H7 (cell line): ENCODE measurements around the gene TSPAN4. TPM values are rescaled to one million over a fixed set of nuclear protein-coding genes. Genes with fewer than 3 reads are reported as not detected.

Source experiments
- DNase-seq: peaks from one replicate; pipeline ENCODE4 v3.0.0; 2012
- H3K27me3 ChIP-seq: 2 replicates; pipeline ENCODE4 v1.6.0; 2011; ENCODE audit warnings: mild to moderate bottlenecking, low read length; ENCODE audit not compliant: control insufficient read depth, insufficient read depth
- H3K36me3 ChIP-seq: replicated peaks from 2 replicates; pipeline ENCODE4 v1.5.1; 2011; ENCODE audit warnings: low read length; ENCODE audit not compliant: control insufficient read depth, insufficient read depth
- H3K4me3 ChIP-seq: 2 replicates; pipeline ENCODE4 v1.5.1; 2011; ENCODE audit warnings: low read depth, mild to moderate bottlenecking, control low read depth, low read length, moderate library complexity; ENCODE audit not compliant: insufficient read depth
- total RNA-seq: library from RNA; depleted of rRNA; stranded (reverse); fragments of >200 nt; shearing (Covaris generic); gene quantifications from 2 replicates; pipeline ENCODE4 v1.2.3, GENCODE V29; 2014

The TSPAN4 gene
- total RNA-seq, 1 experiment from 2014 or later = 117 TPM

- Histone ChIP-seq H3K36me3 (peaks cover 10% of the 10 kb centered on the region), H3K27me3 (peaks cover 2% of the 10 kb centered on the region; the same call in 1 of the 2 replicates), H3K4me3 (peak overlapping the region; percentile 70)
- DNase-seq = peak; percentile 97
Observed at GRCh38 chr11:843818-844692, 1.4 kb downstream of the TSPAN4 start.

- peaks cover 2% of the 10 kb centered on the region; the same call in 1 of the 2 replicates for H3K27me3 ChIP-seq
- peak; percentile 97 for DNase-seq
- peak overlapping the region; percentile 70 for H3K4me3 ChIP-seq
Observed at GRCh38 chr11:844693-845644, 2.3 kb downstream of the TSPAN4 start.

GRCh38 chr11:845872-846495, 3.3 kb downstream of the TSPAN4 start:
- Histone ChIP-seq H3K36me3 (no peaks in the 10 kb centered on the region), H3K4me3 (no peak overlapping the region), H3K27me3 (peaks cover 4% of the 10 kb centered on the region)
- no peak for DNase-seq

More at GRCh38 chr11:844693-845644, 2.3 kb downstream of the TSPAN4 start:
- H3K36me3 ChIP-seq = peaks cover 5% of the 10 kb centered on the region

GRCh38 chr11:846496-847098, 3.9 kb downstream of the TSPAN4 start:
- Histone ChIP-seq H3K36me3 (no peaks in the 10 kb centered on the region), H3K27me3 (peaks cover 4% of the 10 kb centered on the region), H3K4me3 (no peak overlapping the region)
- DNase-seq = no peak

- Histone ChIP-seq H3K27me3 (peaks cover 4% of the 10 kb centered on the region), H3K4me3 (no peak overlapping the region), H3K36me3 (no peaks in the 10 kb centered on the region)
- no peak for DNase-seq
Observed at GRCh38 chr11:847876-848275, 5.2 kb downstream of the TSPAN4 start.

- no peaks in the 10 kb centered on the region for H3K36me3 ChIP-seq
- peaks cover 4% of the 10 kb centered on the region for H3K27me3 ChIP-seq
- H3K4me3 ChIP-seq = no peak overlapping the region; the same call in 1 of the 2 replicates
- peak; percentile 94 for DNase-seq
Observed at GRCh38 chr11:848380-848931, 5.8 kb downstream of the TSPAN4 start.

GRCh38 chr11:849104-849824, 6.6 kb downstream of the TSPAN4 start:
- Histone ChIP-seq H3K36me3 (no peaks in the 10 kb centered on the region), H3K4me3 (peak overlapping the region; percentile 47), H3K27me3 (peaks cover 4% of the 10 kb centered on the region)
- peak; percentile 100 for DNase-seq

- Histone ChIP-seq H3K36me3 (no peaks in the 10 kb centered on the region), H3K4me3 (peak overlapping the region; percentile 61), H3K27me3 (peaks cover 4% of the 10 kb centered on the region)
- DNase-seq = peak; percentile 86
Observed at GRCh38 chr11:849951-850774, 7.5 kb downstream of the TSPAN4 start.

GRCh38 chr11:850775-851763, 8.4 kb downstream of the TSPAN4 start:
- Histone ChIP-seq H3K36me3 (no peaks in the 10 kb centered on the region), H3K4me3 (peak overlapping the region; percentile 61), H3K27me3 (peaks cover 4% of the 10 kb centered on the region)
- DNase-seq = peak; percentile 94

GRCh38 chr11:852762-853161, 10.1 kb downstream of the TSPAN4 start:
- Histone ChIP-seq H3K27me3 (peaks cover 4% of the 10 kb centered on the region), H3K4me3 (no peak overlapping the region), H3K36me3 (no peaks in the 10 kb centered on the region)
- no peak for DNase-seq

GRCh38 chr11:853682-854448, 11.2 kb downstream of the TSPAN4 start:
- DNase-seq = peak; percentile 73
- Histone ChIP-seq H3K4me3 (no peak overlapping the region), H3K27me3 (peaks cover 2% of the 10 kb centered on the region; the same call in 1 of the 2 replicates), H3K36me3 (no peaks in the 10 kb centered on the region)
